ENCODE results near the gene MXD3.

DNA sequence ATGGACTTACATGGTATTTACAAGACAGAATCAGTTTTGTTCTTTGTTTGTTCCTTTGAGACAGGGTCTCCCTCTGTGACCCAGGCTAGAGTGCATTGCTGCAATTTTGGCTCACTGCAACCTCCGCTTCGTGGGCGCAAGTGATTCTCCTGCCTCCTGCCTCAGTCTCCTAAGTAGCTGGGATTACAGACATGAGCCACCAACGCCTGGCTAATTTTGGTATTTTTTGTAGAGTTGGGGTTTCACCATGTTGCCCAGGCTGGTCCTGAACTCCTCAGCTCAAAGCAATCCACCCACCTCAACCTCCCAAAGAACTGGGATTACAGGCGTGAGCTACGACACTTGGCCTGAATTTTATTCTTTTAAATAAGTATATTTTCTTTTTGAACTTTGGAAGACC is 35.8 kb downstream of the MXD3 start:
- TF ChIP-seq CTCF (IDR thresholded peaks at IDR 0.05) = no peak
- TF ChIP-seq POLR2A (IDR thresholded peaks at IDR 0.05) = no peak

Measured in stomach (tissue), 4 donors.